ENCODE measurements around the gene KNSTRN. TPM values are rescaled to one million over a fixed set of nuclear protein-coding genes. Genes with fewer than 3 reads are reported as not detected.

KNSTRN gene
- polyA plus RNA-seq, 1 donor, result 21.3 TPM

- H3K4me3 ChIP-seq (ENCODE audit: low read length), result no peak overlapping the region
- no peak overlapping the region for H3K27ac ChIP-seq (ENCODE audit: low read length)
- peaks cover 24% of the 10 kb centered on the region for H3K36me3 ChIP-seq (ENCODE audit: control insufficient read depth, insufficient read depth, low read length)
- DNase-seq, result no peak
- peaks cover 7% of the 10 kb centered on the region for H3K4me1 ChIP-seq (ENCODE audit: control insufficient read depth, insufficient read depth, low read length)
- no CpG with 5 or more reads among the region's 11 CpGs for WGBS (ENCODE audit: insufficient coverage, low lambda C conversion rate)
- H3K9me3 ChIP-seq (ENCODE audit: control insufficient read depth, low read depth, low read length), result no peaks in the 10 kb centered on the region
- peaks cover 3% of the 10 kb centered on the region for H3K27me3 ChIP-seq (ENCODE audit: control insufficient read depth, insufficient read depth, low read length)
These were observed 37.7 kb downstream of the KNSTRN start for GRCh38 chr15:40420071-40420713.

GRCh38 chr15:40420793-40421192, 38.3 kb downstream of the KNSTRN start:
- Histone ChIP-seq H3K9me3 (ENCODE audit: control insufficient read depth, low read depth, low read length) (no peaks in the 10 kb centered on the region), H3K36me3 (ENCODE audit: control insufficient read depth, insufficient read depth, low read length) (peaks cover 19% of the 10 kb centered on the region), H3K4me1 (ENCODE audit: control insufficient read depth, insufficient read depth, low read length) (peaks cover 7% of the 10 kb centered on the region), H3K27me3 (ENCODE audit: control insufficient read depth, insufficient read depth, low read length) (peaks cover 3% of the 10 kb centered on the region), H3K27ac (ENCODE audit: low read length) (no peak overlapping the region), H3K4me3 (ENCODE audit: low read length) (no peak overlapping the region)
- DNase-seq, result peak in 1 of 2 donors; percentile 16
- 67% methylated on average over 1 of the region's 3 CpGs for WGBS (ENCODE audit: insufficient coverage, low lambda C conversion rate)

- Histone ChIP-seq H3K9me3 (ENCODE audit: control insufficient read depth, low read depth, low read length) (no peaks in the 10 kb centered on the region), H3K4me1 (ENCODE audit: control insufficient read depth, insufficient read depth, low read length) (peaks cover 7% of the 10 kb centered on the region), H3K27ac (ENCODE audit: low read length) (no peak overlapping the region), H3K36me3 (ENCODE audit: control insufficient read depth, insufficient read depth, low read length) (peaks cover 12% of the 10 kb centered on the region), H3K4me3 (ENCODE audit: low read length) (no peak overlapping the region), H3K27me3 (ENCODE audit: control insufficient read depth, insufficient read depth, low read length) (peaks cover 3% of the 10 kb centered on the region)
- DNase-seq, result peak; percentile 65 to 73
- no CpG with 5 or more reads among the region's 31 CpGs for WGBS (ENCODE audit: insufficient coverage, low lambda C conversion rate)
These were observed 39.0 kb downstream of the KNSTRN start for GRCh38 chr15:40421246-40422157.

- no peak overlapping the region for H3K27ac ChIP-seq (ENCODE audit: low read length)
- no peaks in the 10 kb centered on the region for H3K9me3 ChIP-seq (ENCODE audit: control insufficient read depth, low read depth, low read length)
- H3K36me3 ChIP-seq (ENCODE audit: control insufficient read depth, insufficient read depth, low read length), result no peaks in the 10 kb centered on the region
- peaks cover 3% of the 10 kb centered on the region for H3K27me3 ChIP-seq (ENCODE audit: control insufficient read depth, insufficient read depth, low read length)
- no peak for DNase-seq
- peaks cover 7% of the 10 kb centered on the region for H3K4me1 ChIP-seq (ENCODE audit: control insufficient read depth, insufficient read depth, low read length)
- no peak overlapping the region for H3K4me3 ChIP-seq (ENCODE audit: low read length)
- no CpG with 5 or more reads among the region's 6 CpGs for WGBS (ENCODE audit: insufficient coverage, low lambda C conversion rate)
These were observed 42.1 kb downstream of the KNSTRN start for GRCh38 chr15:40424483-40425115.

GRCh38 chr15:40425681-40426080, 43.2 kb downstream of the KNSTRN start:
- DNase-seq, result no peak
- Histone ChIP-seq H3K4me3 (ENCODE audit: low read length) (no peak overlapping the region), H3K36me3 (ENCODE audit: control insufficient read depth, insufficient read depth, low read length) (no peaks in the 10 kb centered on the region), H3K27ac (ENCODE audit: low read length) (no peak overlapping the region), H3K27me3 (ENCODE audit: control insufficient read depth, insufficient read depth, low read length) (peaks cover 3% of the 10 kb centered on the region), H3K9me3 (ENCODE audit: control insufficient read depth, low read depth, low read length) (no peaks in the 10 kb centered on the region), H3K4me1 (ENCODE audit: control insufficient read depth, insufficient read depth, low read length) (peaks cover 7% of the 10 kb centered on the region)
- WGBS (ENCODE audit: insufficient coverage, low lambda C conversion rate), result no CpG with 5 or more reads among the region's 5 CpGs

GRCh38 chr15:40427188-40427587, 44.7 kb downstream of the KNSTRN start:
- Histone ChIP-seq H3K9me3 (ENCODE audit: control insufficient read depth, low read depth, low read length) (no peaks in the 10 kb centered on the region), H3K36me3 (ENCODE audit: control insufficient read depth, insufficient read depth, low read length) (no peaks in the 10 kb centered on the region), H3K27ac (ENCODE audit: low read length) (no peak overlapping the region), H3K4me1 (ENCODE audit: control insufficient read depth, insufficient read depth, low read length) (no peaks in the 10 kb centered on the region), H3K27me3 (ENCODE audit: control insufficient read depth, insufficient read depth, low read length) (no peaks in the 10 kb centered on the region), H3K4me3 (ENCODE audit: low read length) (no peak overlapping the region)
- no CpG with 5 or more reads among the region's 9 CpGs for WGBS (ENCODE audit: insufficient coverage, low lambda C conversion rate)
- DNase-seq, result no peak

GRCh38 chr15:40428185-40428584, 45.7 kb downstream of the KNSTRN start:
- no peaks in the 10 kb centered on the region for H3K9me3 ChIP-seq (ENCODE audit: control insufficient read depth, low read depth, low read length)
- no peaks in the 10 kb centered on the region for H3K36me3 ChIP-seq (ENCODE audit: control insufficient read depth, insufficient read depth, low read length)
- H3K4me3 ChIP-seq (ENCODE audit: low read length), result no peak overlapping the region
- H3K27me3 ChIP-seq (ENCODE audit: control insufficient read depth, insufficient read depth, low read length), result no peaks in the 10 kb centered on the region
- WGBS (ENCODE audit: insufficient coverage, low lambda C conversion rate), result no CpG with 5 or more reads among the region's 4 CpGs
- no peak overlapping the region for H3K27ac ChIP-seq (ENCODE audit: low read length)
- DNase-seq, result no peak
- no peaks in the 10 kb centered on the region for H3K4me1 ChIP-seq (ENCODE audit: control insufficient read depth, insufficient read depth, low read length)

- no peak for DNase-seq
- Histone ChIP-seq H3K4me3 (ENCODE audit: low read length) (no peak overlapping the region), H3K27me3 (ENCODE audit: control insufficient read depth, insufficient read depth, low read length) (peaks cover 4% of the 10 kb centered on the region), H3K4me1 (ENCODE audit: control insufficient read depth, insufficient read depth, low read length) (no peaks in the 10 kb centered on the region), H3K27ac (ENCODE audit: low read length) (no peak overlapping the region), H3K9me3 (ENCODE audit: control insufficient read depth, low read depth, low read length) (no peaks in the 10 kb centered on the region), H3K36me3 (ENCODE audit: control insufficient read depth, insufficient read depth, low read length) (no peaks in the 10 kb centered on the region)
- 92% methylated on average over 2 of the region's 10 CpGs for WGBS (ENCODE audit: insufficient coverage, low lambda C conversion rate)
These were observed 46.7 kb downstream of the KNSTRN start for GRCh38 chr15:40429068-40429710.

- no peaks in the 10 kb centered on the region for H3K9me3 ChIP-seq (ENCODE audit: control insufficient read depth, low read depth, low read length)
- WGBS (ENCODE audit: insufficient coverage, low lambda C conversion rate), result no CpG with 5 or more reads among the region's 10 CpGs
- H3K27ac ChIP-seq (ENCODE audit: low read length), result no peak overlapping the region
- peaks cover 4% of the 10 kb centered on the region for H3K4me1 ChIP-seq (ENCODE audit: control insufficient read depth, insufficient read depth, low read length)
- H3K27me3 ChIP-seq (ENCODE audit: control insufficient read depth, insufficient read depth, low read length), result peaks cover 16% of the 10 kb centered on the region
- H3K36me3 ChIP-seq (ENCODE audit: control insufficient read depth, insufficient read depth, low read length), result no peaks in the 10 kb centered on the region
- DNase-seq, result peak in 1 of 2 donors; percentile 55
- no peak overlapping the region for H3K4me3 ChIP-seq (ENCODE audit: low read length)
These were observed 47.8 kb downstream of the KNSTRN start for GRCh38 chr15:40430271-40430805.

All from large intestine (tissue), 3 donors.